Muscle of leg (tissue), 11 donors: ENCODE data around the gene LRIG1. TPM values are rescaled to one million over a fixed set of nuclear protein-coding genes. Genes with fewer than 3 reads are reported as not detected.

Experiments
- DNase-seq: peaks from one replicate; pipeline ENCODE4 v3.0.0; 2013
- H3K27ac ChIP-seq: one replicate; pipeline ENCODE4 v1.5.1; 2013; ENCODE audit warnings: mild to moderate bottlenecking, low read length, control low read depth
- H3K27me3 ChIP-seq: one replicate; pipeline ENCODE4 v1.6.1; 2013; ENCODE audit warnings: low read length; ENCODE audit not compliant: control insufficient read depth, insufficient read depth
- H3K36me3 ChIP-seq: one replicate; pipeline ENCODE4 v1.6.1; 2013; ENCODE audit warnings: low read length; ENCODE audit not compliant: control insufficient read depth, insufficient read depth
- H3K4me1 ChIP-seq: one replicate; pipeline ENCODE4 v1.6.1; 2013; ENCODE audit warnings: low read length; ENCODE audit not compliant: control insufficient read depth, insufficient read depth
- H3K4me3 ChIP-seq: one replicate; pipeline ENCODE4 v1.5.1; 2013; ENCODE audit warnings: low read length, control low read depth
- H3K9me3 ChIP-seq: replicated peaks from 2 replicates; pipeline ENCODE4 v1.6.1; 2013; ENCODE audit warnings: low read depth, low read length; ENCODE audit not compliant: control insufficient read depth
- WGBS: methylation state at CpG from one replicate; pipeline ENCODE4 v1.1.5; 2013; ENCODE audit warnings: missing lambda C conversion rate; ENCODE audit not compliant: insufficient coverage; 5-methylcytosine and 5-hydroxymethylcytosine counted together
- polyA plus RNA-seq, 8 donors: library from polyadenylated mRNA; unstranded; fragments of 120-200 nt; gene quantifications; one replicate each; pipeline versions ENCODE4 v1.2.1 to v1.2.3, GENCODE V29; 2013; ENCODE audit warnings: inconsistent platforms in 1 of 8, low replicate concordance in 1 of 8; ENCODE audit not compliant: insufficient read length in 8 of 8, insufficient read depth in 1 of 8
- total RNA-seq: library from RNA; stranded (reverse); fragments of 120-200 nt; gene quantifications from one replicate; pipeline ENCODE4 v1.2.4, GENCODE V29; 2013

LRIG1 gene
- total and polyA plus RNA-seq, 9 donors: 79.6 to 127 (median 103) TPM

DNA sequence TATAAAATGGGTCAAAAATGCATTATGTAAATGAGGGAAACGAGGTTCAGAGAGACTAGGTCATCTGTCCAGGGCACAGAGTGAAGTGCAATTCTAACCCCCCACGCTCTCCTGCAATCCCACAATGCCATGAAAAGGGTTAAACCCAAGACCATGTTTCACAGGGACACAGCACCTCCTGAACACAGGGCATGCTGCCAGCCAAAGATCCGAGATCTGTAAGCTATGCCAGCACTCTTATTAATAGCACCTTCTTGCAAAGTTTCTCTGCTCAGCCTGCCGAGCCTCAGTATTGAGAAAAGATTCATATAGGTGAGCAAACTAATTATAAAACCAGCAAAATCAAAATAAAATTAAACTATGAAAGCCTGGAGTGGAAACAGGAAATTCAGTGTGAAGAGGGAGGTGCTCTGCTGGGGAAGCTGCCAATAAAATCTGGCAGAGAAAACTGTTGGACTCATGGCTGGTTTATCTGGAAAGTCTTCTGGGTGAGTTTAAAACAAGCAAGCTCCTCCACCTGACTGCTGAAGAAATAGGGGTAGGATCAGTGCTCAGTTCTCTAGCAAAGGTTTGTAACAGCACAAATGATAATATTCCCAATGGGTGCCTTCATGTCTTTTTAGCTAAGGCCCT, 50.3 kb downstream of the LRIG1 start:
- peak; percentile 97 for DNase-seq
- H3K27ac ChIP-seq: peak overlapping the region; percentile 92

DNA sequence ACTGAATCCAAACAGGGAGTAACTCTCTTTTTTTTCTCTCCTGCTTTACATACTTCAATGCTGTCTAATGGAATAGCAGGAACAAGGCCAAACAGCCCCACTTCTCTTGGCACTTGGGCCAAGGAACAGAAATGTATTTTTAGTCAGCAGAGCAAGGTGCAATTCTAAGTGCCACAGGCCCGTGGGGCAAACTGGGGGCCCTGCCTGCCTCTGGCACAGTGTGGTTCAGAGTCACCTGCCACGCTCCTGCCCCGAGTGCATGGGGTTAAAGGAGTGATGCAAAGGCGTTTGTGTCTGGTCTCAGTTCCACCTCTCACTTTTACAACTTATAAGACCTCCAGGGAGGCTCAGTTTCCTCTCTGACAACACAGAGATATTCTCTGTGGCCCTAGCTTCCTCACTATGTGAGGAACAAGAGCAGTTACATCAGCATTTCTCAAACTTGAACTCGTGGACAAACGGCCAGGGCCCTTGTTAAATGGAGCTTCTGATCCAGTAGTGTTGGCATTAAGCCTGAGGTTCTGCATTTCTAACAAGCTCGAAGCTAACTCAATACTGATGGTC, 51.3 kb downstream of the LRIG1 start:
- H3K27ac ChIP-seq: peak overlapping the region; percentile 92
- peaks cover 67% of the 10 kb centered on the region for H3K4me1 ChIP-seq
- peak; percentile 70 for DNase-seq
- WGBS: 3% methylated on average over 4 of the region's 7 CpGs
- H3K4me3 ChIP-seq: no peak overlapping the region
- H3K36me3 ChIP-seq: peaks cover 17% of the 10 kb centered on the region
- H3K27me3 ChIP-seq: no peaks in the 10 kb centered on the region
- H3K9me3 ChIP-seq: no peaks in the 10 kb centered on the region

More for the DNA sequence above, 50.3 kb downstream of the LRIG1 start:
- Histone ChIP-seq H3K9me3 (no peaks in the 10 kb centered on the region), H3K4me1 (peaks cover 72% of the 10 kb centered on the region), H3K27me3 (no peaks in the 10 kb centered on the region), H3K36me3 (peaks cover 20% of the 10 kb centered on the region), H3K4me3 (no peak overlapping the region)
- no CpG with 5 or more reads among the region's 4 CpGs for WGBS

DNA sequence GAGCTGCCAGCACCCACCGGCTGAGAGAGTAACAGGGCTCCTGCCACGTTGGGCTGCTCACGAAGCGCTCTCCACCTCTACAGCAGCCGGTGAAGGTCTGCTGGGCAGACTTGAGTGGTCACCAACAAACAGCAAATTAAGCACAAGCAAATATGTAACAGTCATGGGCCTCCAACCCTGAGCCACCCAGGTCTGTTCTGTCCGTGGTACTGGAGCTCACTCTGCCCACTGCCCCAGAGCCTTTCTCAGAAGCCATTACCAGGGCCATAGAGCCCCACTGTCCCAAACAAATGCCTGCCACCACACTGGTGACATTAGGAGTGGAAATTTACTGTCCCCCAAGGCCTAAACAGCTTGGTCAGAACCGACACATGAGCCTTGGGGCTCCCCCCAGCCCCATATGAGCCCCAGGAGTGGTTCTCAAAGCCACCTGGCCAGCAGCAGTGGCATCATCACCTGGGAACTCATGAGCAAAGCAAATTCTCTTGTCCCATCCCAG, 56.6 kb downstream of the LRIG1 start:
- WGBS: 75% methylated on average over 6 of the region's 7 CpGs
- H3K4me3 ChIP-seq: no peak overlapping the region
- DNase-seq: no peak
- H3K4me1 ChIP-seq: peaks cover 62% of the 10 kb centered on the region
- no peaks in the 10 kb centered on the region for H3K27me3 ChIP-seq
- H3K27ac ChIP-seq: no peak overlapping the region
- H3K36me3 ChIP-seq: peaks cover 29% of the 10 kb centered on the region
- no peaks in the 10 kb centered on the region for H3K9me3 ChIP-seq

DNA sequence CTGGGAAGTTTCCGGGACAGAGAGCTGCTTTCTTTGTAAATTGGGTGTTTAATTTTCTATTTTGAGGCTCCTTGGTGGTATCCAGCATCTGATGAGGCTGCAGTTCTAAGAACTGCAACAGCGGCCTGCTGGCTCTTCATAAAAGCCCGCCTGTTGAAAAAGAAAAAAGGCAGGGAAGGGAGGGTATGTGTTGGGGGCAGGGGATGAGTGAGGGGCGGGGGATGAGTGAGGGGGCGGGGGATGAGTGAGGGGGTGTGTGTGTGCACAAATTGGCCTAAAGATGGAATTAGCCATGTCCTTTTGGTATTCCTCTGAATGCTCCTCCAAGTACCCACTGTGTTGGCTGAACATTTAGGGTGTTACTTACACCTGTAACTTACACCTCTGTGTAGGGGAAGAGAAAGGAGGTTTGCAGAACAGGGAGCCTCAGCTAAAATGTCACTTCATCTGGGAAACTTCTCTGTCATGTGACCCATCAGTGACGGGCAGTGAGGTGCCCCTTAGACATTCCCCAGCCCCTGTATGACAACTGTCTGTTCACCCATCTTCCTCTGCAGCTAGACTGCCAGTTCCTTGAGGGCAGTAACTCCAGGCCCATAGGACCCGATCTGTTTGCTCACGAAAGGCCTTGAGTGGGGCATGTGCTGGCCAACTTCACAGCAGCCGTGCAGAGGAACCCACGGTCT, 57.6 kb downstream of the LRIG1 start:
- no peak for DNase-seq
- Histone ChIP-seq H3K4me1 (peaks cover 61% of the 10 kb centered on the region), H3K27ac (peak overlapping the region; percentile 91), H3K27me3 (no peaks in the 10 kb centered on the region), H3K4me3 (no peak overlapping the region), H3K9me3 (no peaks in the 10 kb centered on the region), H3K36me3 (peaks cover 21% of the 10 kb centered on the region)
- WGBS: 50% methylated on average over 4 of the region's 10 CpGs

DNA sequence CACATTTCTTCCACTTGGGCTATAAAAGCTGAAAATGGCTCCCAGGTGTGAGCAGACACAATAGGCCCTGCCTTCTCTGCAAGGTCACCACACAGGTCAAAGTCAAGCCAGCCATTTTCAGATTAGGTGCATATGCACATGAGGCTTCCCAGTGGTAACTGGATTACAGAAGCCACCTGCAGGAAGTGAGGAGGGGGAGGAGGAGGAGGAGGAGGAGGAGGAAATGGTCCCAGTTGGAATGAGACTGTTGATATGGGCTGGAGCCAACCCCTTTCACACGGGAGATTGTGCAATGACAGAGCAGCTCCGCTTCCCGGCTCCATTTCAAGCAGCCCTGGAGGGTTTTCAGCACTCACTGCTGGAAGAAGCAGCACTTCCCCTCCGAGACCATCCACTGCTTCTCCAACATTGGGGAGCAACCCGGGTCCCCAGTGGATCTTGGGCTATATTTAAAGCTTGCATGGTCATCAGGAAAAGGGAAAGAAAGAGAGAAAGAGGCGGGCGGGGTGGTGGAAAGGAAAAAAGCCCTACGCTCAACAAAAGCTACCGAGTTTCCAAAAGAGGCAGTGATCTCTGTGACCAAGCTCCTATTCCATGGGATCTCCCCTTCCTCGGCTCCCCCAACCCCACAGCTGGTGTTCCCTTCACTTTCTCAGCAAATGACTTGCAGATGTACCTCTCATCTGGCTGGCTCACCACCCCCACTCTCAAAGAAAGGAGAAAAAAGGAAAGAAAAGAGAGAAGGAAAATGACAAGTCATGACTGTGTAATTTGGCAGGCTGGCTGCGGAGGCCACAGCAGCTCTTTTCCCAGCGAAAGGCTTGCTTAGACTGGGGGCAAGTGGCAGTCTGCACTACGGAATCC, 58.3 kb downstream of the LRIG1 start:
- Histone ChIP-seq H3K36me3 (peaks cover 20% of the 10 kb centered on the region), H3K4me3 (no peak overlapping the region), H3K9me3 (no peaks in the 10 kb centered on the region), H3K27ac (peak overlapping the region; percentile 91), H3K4me1 (peaks cover 65% of the 10 kb centered on the region), H3K27me3 (no peaks in the 10 kb centered on the region)
- peak; percentile 96 for DNase-seq
- 9% methylated on average over 6 of the region's 13 CpGs for WGBS

DNA sequence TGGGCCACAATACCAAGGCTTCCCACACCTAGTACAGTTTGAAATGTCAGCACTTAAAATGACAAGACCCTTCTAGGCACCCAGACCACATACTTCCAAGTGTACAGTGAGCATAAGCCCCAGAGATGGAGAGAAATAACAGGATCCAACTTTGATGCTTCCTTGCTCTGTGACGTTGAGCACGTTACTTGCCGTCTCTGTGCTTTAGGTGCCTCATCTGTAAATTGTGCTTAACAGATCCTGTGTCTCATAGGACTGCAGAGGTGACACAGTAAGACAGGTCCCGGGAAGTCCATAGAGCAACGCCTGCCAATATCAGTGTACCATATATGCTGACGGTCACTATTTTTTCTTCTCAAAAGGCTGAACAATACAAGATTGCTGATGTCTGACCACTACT, 59.1 kb downstream of the LRIG1 start:
- Histone ChIP-seq H3K4me1 (peaks cover 73% of the 10 kb centered on the region), H3K27ac (peak overlapping the region; percentile 91), H3K4me3 (no peak overlapping the region), H3K9me3 (no peaks in the 10 kb centered on the region), H3K27me3 (no peaks in the 10 kb centered on the region), H3K36me3 (peaks cover 20% of the 10 kb centered on the region)
- no peak for DNase-seq
- WGBS: 69% methylated on average over 6 of the region's 6 CpGs

DNA sequence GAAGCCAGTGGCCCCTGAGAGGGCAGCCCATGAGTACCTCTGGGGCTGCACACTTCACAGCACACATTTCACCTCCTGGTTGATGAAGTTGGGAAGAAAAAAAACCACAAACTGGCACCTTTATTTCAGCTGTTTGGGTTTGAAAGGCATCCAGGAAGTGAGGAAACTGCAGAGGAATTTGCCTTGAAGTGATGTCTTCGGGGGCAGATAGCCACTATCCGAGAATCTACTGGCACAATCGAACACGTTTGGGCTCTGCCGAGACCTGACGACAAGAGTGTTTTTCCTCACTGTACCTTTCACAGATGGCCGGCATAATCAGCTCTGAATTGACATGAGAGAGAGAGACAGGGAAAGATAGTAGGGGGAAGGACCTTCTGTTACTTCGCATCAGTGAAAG, 59.7 kb downstream of the LRIG1 start:
- no peak for DNase-seq
- peaks cover 73% of the 10 kb centered on the region for H3K4me1 ChIP-seq
- peaks cover 20% of the 10 kb centered on the region for H3K36me3 ChIP-seq
- H3K4me3 ChIP-seq: no peak overlapping the region
- H3K9me3 ChIP-seq: no peaks in the 10 kb centered on the region
- peak overlapping the region; percentile 8 for H3K27ac ChIP-seq
- 0% methylated on average over 6 of the region's 8 CpGs for WGBS
- H3K27me3 ChIP-seq: no peaks in the 10 kb centered on the region

DNA sequence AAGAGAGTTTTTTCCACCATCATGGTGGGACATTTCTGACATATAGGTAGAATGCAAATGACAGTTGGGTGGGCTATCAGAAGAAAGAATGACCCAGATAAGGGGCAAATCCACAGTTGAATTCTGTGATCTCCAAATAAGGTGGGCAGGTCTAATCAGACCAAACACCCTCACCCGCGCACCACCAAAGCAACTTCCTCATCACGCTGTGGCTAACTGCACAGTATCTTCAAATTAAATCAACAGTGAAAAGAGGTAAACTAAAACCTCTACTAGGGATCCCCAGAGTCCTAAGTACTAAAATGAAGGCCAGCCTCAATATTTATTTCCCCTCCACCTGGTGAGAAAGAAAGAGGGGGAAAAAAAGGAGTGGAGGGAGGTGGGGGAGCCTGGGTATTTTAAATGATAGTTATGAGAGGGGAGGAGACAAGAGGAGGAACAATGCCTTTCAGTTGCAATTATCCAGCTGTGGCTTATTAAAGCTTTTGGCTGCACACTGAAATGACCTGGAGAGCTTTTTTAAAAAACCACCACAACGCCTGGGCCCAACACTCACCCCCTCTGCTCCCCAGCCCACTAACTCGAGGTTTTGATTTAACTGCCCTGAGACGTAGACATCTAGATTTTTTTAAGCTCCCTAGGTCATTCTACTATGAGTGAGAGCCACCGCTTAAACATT, 61.0 kb downstream of the LRIG1 start:
- H3K9me3 ChIP-seq: no peaks in the 10 kb centered on the region
- no peaks in the 10 kb centered on the region for H3K27me3 ChIP-seq
- H3K4me3 ChIP-seq: no peak overlapping the region
- peaks cover 75% of the 10 kb centered on the region for H3K4me1 ChIP-seq
- no CpG with 5 or more reads among the region's 7 CpGs for WGBS
- H3K36me3 ChIP-seq: peaks cover 24% of the 10 kb centered on the region
- peak; percentile 57 for DNase-seq
- no peak overlapping the region for H3K27ac ChIP-seq

DNA sequence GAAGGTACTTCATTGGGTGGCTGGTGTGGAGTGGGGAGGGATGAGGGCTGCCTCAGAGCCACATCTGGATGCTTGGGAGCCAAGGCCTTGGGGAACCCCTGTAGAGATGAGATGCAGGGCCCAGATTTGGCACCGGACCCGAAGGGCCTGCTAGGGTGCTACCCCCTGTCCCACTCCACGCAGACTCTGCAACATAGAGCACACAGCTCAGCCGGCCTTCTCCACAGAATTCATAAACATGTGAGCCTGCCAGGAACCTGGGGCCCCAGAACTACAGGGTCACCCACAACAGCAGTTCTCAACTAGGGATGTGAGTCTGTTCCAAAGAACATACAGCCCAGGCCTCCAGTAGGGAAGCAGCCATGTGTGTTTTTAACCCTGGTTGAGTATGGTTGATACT, 62.8 kb downstream of the LRIG1 start:
- no peak overlapping the region for H3K4me3 ChIP-seq
- H3K4me1 ChIP-seq: peaks cover 68% of the 10 kb centered on the region
- no peaks in the 10 kb centered on the region for H3K27me3 ChIP-seq
- H3K36me3 ChIP-seq: peaks cover 19% of the 10 kb centered on the region
- H3K9me3 ChIP-seq: no peaks in the 10 kb centered on the region
- H3K27ac ChIP-seq: no peak overlapping the region
- WGBS: no CpG with 5 or more reads among the region's 4 CpGs
- no peak for DNase-seq
